NOMO-1 treated with DMSO at 0.1 percent for 48 hours (cell line): Measurements from ENCODE around the gene DECR2.
A peak's percentile ranks its signal among the peaks of the same experiment; 100 is the strongest.
"Not testable (repeated sequence)": the region's sequence is repeated elsewhere in the genome, so short reads cannot be mapped to it uniquely, and the experiment has no call there.

Source experiments
- DNase-seq: peaks from one replicate; lab custom pipeline; 2025; ENCODE audit not compliant: unreplicated experiment; lab: John Stamatoyannopoulos, UW

Gene DECR2

GRCh38 chr16:399340-400019 lies 2.2 kb upstream of the DECR2 start:
- no peak for DNase-seq

GRCh38 chr16:400061-400591 lies 1.6 kb upstream of the DECR2 start:
- DNase-seq, result no peak

- no peak for DNase-seq
Observed at GRCh38 chr16:404971-405486, 3.3 kb downstream of the DECR2 start.

- DNase-seq, result no peak
Observed at GRCh38 chr16:405548-406506, 4.1 kb downstream of the DECR2 start.

- DNase-seq, result no peak
Observed at GRCh38 chr16:407253-407652, 5.6 kb downstream of the DECR2 start.

- no peak for DNase-seq
Observed at GRCh38 chr16:410516-411178, 9.0 kb downstream of the DECR2 start.

- no peak for DNase-seq
Observed at GRCh38 chr16:411576-412265, 10.0 kb downstream of the DECR2 start.

GRCh38 chr16:414395-415169 lies 12.9 kb downstream of the DECR2 start:
- no peak for DNase-seq

- not testable (repeated sequence) for DNase-seq
Observed at GRCh38 chr16:415170-415498, 13.4 kb downstream of the DECR2 start.

GRCh38 chr16:422179-422578 lies 20.5 kb downstream of the DECR2 start:
- DNase-seq, result not testable (repeated sequence)

GRCh38 chr16:424033-424622 lies 22.4 kb downstream of the DECR2 start:
- peak; percentile 13 for DNase-seq

- no peak for DNase-seq
Observed at GRCh38 chr16:424623-425081, 23.0 kb downstream of the DECR2 start.

- DNase-seq, result peak; percentile 60
Observed at GRCh38 chr16:425082-425718, 23.5 kb downstream of the DECR2 start, which contains the start of gene RAB11FIP3. Gene RAB11FIP3, plus strand, starts transcription at chr16:425649. Its CDS starts 358 bp downstream, at chr16:426007.

GRCh38 chr16:425740-426114 lies 24.0 kb downstream of the DECR2 start:
- DNase-seq, result no peak

- no peak for DNase-seq
Observed at GRCh38 chr16:426115-426905, 24.6 kb downstream of the DECR2 start.

- DNase-seq, result no peak
Observed at GRCh38 chr16:426906-427249, 25.2 kb downstream of the DECR2 start.

GRCh38 chr16:427250-427649 lies 25.6 kb downstream of the DECR2 start:
- DNase-seq, result no peak

GRCh38 chr16:430904-431303 lies 29.2 kb downstream of the DECR2 start:
- no peak for DNase-seq
